LoVo (cell line): ENCODE measurements around the gene FNDC3A.

Experiments used
- DNase-seq: peaks from one replicate; pipeline ENCODE4 v3.0.0-alpha.2; 2016; ENCODE audit warnings: low spot score

FNDC3A gene

DNA sequence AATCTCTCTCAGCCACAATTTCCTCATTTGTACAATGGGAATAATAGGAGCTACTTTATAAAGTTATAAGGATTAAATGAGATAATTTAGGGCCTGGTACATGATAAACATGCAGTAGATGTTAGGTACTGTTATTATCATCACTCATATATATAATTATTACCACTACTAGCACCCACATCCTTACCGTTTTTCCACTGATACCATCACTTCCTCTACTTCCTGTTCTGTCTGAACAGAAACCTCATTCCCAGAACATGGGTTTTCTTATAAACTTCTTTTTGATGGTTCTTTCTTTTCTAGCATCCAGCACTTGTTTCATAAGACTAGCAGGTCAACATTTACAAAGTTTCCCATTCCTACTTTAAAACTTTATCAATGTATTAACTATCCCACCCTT, 278.3 kb downstream of the FNDC3A start:
- no peak for DNase-seq

DNA sequence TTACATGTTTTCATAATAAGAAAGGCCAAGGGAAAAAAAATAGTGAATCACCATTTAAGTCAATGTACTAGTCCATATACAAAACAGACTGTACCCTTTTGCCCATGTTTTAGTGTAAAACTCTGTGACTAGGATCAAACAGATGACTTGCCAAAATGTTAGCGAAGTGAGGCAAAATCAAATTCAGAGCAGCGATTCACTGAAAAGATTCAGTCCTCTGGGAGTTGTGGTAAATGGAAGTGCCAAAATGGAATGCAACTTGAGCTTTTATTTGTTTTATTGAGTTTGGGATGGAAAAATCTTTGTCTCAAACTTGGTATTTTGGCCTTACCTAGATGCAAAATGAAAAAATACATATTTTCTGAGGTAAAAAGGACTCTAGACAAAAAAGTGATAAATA, 281.1 kb downstream of the FNDC3A start:
- no peak for DNase-seq

DNA sequence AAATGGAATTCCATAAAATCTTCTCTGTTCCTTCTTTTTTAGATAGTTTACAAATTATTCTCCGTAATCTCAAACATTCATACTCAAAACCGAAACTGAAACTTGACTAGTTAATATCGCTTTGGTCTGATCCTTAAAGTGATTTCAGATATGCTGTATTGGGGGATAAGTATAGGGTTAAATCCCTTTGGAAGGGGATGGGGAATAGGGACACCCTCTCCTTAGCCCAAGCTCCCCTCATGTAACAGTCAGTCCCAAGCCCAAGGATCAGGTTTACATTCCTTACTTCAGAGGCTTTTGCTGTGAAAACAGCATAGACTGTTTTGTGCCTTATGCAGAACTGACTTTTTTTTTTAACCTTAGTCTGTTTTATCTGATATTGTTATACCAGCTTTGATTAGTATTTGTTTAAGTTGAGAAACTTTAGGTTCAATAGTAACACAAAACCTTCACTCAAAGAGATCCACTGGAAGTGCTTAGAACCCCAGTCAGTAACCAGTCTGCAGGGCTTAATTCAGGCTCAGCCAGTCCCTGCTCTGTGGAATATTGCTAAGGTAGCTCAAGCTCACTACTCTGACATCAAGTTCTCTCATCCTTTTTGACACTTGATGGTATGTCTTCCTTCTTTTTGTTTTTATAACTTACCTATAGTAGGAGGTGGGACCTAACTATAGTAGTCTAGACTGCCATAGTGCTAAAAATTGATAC, 282.5 kb downstream of the FNDC3A start:
- DNase-seq: no peak
